ENCODE data around the gene EPS8. TPM values are rescaled to one million over a fixed set of nuclear protein-coding genes. Genes with fewer than 3 reads are reported as not detected.

The EPS8 gene
- total RNA-seq, 1 experiment from 2014 or later = 7.5 TPM

DNA sequence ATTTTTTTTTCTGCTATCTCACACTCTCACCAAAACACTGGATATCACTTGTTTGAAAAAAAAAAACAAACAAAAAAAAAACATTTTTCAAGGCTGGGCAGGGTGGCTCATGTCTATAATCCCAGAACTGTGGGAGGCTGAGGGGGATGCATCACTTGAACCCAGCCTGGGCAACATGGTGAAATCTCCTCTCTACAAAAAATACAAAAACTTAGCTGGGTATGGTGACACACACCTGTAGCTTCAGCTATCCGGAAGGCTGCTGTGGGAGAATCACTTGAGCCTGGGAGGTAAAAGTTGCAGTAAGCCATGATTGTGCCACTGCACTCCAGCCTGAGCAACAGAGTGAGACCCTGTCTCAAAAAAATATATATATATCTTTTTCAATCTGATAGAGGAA, 66.2 kb downstream of the EPS8 start (continued):
- TF ChIP-seq GTF2I (CRISPR knock-in tag; conservative IDR thresholded peaks at IDR 0.05) (no peak), CBFB (CRISPR knock-in tag; IDR thresholded peaks at IDR 0.05; ENCODE audit: low read depth) (no peak), ZNF396 (CRISPR knock-in tag; IDR thresholded peaks at IDR 0.05; ENCODE audit: borderline replicate concordance) (no peak), ATF1 (CRISPR knock-in tag; IDR thresholded peaks at IDR 0.05) (no peak)

DNA sequence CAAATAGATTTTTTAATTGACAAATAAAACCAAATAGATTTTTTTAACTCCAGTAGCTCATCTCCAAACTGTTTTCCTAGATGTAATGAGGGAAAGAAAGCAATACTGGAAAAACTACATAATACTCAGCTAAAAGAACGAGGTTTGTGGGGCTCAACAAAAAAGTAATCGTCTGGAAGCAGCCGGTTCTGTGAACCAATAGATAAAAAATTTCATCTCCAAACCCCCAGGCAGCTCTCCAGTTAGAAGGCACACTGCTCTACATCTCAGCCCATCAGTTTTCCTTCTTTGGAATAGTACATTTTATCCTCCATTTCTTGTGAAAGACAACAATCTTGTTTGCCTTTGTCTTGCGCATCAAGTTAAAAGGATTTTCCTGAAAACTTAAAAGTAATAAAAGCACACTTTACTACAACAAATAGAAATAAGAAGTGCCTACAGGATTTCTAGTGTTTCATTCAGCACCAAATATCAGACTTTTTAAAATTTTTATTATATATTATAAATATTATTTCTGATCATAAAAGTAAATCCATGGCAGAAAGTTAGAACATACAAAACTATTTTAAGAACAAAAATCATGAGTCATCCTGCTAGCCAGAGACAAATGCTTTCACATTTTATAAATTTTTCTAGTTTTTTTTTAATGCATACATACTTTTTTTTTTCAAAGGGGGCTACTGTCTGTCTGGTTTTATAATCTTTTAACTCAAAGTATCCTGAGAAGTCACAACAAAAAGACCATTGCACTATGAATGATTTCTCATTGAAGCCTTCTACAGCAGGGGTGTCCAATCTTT, 67.7 kb downstream of the EPS8 start:
- H3K4me3 Mint-ChIP-seq = no peak overlapping the region
- no peaks in the 10 kb centered on the region for H3K4me1 Mint-ChIP-seq
- H3K27ac Mint-ChIP-seq = no peak overlapping the region
- DNase-seq (ENCODE audit: low spot score) (no peak), ATAC-seq (no peak)
- ChIA-PET CTCF (no interaction called here), POLR2A (no interaction called here)
- no peaks in the 10 kb centered on the region for H3K9me3 Mint-ChIP-seq
- H3K36me3 Mint-ChIP-seq = no peaks in the 10 kb centered on the region
- H3K27me3 Mint-ChIP-seq (ENCODE audit: low read depth) = no peaks in the 10 kb centered on the region
- TF ChIP-seq ZNF138 (CRISPR knock-in tag; conservative IDR thresholded peaks at IDR 0.05) = no peak
- no peak for TF ChIP-seq SP1 (CRISPR knock-in tag; conservative IDR thresholded peaks at IDR 0.05)
- TF ChIP-seq, protein P1, sequence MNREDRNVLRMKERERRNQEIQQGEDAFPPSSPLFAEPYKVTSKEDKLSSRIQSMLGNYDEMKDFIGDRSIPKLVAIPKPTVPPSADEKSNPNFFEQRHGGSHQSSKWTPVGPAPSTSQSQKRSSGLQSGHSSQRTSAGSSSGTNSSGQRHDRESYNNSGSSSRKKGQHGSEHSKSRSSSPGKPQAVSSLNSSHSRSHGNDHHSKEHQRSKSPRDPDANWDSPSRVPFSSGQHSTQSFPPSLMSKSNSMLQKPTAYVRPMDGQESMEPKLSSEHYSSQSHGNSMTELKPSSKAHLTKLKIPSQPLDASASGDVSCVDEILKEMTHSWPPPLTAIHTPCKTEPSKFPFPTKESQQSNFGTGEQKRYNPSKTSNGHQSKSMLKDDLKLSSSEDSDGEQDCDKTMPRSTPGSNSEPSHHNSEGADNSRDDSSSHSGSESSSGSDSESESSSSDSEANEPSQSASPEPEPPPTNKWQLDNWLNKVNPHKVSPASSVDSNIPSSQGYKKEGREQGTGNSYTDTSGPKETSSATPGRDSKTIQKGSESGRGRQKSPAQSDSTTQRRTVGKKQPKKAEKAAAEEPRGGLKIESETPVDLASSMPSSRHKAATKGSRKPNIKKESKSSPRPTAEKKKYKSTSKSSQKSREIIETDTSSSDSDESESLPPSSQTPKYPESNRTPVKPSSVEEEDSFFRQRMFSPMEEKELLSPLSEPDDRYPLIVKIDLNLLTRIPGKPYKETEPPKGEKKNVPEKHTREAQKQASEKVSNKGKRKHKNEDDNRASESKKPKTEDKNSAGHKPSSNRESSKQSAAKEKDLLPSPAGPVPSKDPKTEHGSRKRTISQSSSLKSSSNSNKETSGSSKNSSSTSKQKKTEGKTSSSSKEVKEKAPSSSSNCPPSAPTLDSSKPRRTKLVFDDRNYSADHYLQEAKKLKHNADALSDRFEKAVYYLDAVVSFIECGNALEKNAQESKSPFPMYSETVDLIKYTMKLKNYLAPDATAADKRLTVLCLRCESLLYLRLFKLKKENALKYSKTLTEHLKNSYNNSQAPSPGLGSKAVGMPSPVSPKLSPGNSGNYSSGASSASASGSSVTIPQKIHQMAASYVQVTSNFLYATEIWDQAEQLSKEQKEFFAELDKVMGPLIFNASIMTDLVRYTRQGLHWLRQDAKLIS (CRISPR knock-in tag; IDR thresholded peaks at IDR 0.05; ENCODE audit: borderline replicate concordance) = no peak
- TF ChIP-seq, protein P2, sequence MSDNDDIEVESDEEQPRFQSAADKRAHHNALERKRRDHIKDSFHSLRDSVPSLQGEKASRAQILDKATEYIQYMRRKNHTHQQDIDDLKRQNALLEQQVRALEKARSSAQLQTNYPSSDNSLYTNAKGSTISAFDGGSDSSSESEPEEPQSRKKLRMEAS (CRISPR knock-in tag; IDR thresholded peaks at IDR 0.05) = no peak
- TF ChIP-seq, protein P3, sequence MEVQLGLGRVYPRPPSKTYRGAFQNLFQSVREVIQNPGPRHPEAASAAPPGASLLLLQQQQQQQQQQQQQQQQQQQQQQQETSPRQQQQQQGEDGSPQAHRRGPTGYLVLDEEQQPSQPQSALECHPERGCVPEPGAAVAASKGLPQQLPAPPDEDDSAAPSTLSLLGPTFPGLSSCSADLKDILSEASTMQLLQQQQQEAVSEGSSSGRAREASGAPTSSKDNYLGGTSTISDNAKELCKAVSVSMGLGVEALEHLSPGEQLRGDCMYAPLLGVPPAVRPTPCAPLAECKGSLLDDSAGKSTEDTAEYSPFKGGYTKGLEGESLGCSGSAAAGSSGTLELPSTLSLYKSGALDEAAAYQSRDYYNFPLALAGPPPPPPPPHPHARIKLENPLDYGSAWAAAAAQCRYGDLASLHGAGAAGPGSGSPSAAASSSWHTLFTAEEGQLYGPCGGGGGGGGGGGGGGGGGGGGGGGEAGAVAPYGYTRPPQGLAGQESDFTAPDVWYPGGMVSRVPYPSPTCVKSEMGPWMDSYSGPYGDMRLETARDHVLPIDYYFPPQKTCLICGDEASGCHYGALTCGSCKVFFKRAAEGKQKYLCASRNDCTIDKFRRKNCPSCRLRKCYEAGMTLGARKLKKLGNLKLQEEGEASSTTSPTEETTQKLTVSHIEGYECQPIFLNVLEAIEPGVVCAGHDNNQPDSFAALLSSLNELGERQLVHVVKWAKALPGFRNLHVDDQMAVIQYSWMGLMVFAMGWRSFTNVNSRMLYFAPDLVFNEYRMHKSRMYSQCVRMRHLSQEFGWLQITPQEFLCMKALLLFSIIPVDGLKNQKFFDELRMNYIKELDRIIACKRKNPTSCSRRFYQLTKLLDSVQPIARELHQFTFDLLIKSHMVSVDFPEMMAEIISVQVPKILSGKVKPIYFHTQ (CRISPR knock-in tag; IDR thresholded peaks at IDR 0.05) = no peak
- TF ChIP-seq, protein P4, sequence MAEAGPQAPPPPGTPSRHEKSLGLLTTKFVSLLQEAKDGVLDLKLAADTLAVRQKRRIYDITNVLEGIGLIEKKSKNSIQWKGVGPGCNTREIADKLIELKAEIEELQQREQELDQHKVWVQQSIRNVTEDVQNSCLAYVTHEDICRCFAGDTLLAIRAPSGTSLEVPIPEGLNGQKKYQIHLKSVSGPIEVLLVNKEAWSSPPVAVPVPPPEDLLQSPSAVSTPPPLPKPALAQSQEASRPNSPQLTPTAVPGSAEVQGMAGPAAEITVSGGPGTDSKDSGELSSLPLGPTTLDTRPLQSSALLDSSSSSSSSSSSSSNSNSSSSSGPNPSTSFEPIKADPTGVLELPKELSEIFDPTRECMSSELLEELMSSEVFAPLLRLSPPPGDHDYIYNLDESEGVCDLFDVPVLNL (CRISPR knock-in tag; IDR thresholded peaks at IDR 0.05; ENCODE audit: borderline replicate concordance, low read depth) = no peak
- TF ChIP-seq, protein P5, sequence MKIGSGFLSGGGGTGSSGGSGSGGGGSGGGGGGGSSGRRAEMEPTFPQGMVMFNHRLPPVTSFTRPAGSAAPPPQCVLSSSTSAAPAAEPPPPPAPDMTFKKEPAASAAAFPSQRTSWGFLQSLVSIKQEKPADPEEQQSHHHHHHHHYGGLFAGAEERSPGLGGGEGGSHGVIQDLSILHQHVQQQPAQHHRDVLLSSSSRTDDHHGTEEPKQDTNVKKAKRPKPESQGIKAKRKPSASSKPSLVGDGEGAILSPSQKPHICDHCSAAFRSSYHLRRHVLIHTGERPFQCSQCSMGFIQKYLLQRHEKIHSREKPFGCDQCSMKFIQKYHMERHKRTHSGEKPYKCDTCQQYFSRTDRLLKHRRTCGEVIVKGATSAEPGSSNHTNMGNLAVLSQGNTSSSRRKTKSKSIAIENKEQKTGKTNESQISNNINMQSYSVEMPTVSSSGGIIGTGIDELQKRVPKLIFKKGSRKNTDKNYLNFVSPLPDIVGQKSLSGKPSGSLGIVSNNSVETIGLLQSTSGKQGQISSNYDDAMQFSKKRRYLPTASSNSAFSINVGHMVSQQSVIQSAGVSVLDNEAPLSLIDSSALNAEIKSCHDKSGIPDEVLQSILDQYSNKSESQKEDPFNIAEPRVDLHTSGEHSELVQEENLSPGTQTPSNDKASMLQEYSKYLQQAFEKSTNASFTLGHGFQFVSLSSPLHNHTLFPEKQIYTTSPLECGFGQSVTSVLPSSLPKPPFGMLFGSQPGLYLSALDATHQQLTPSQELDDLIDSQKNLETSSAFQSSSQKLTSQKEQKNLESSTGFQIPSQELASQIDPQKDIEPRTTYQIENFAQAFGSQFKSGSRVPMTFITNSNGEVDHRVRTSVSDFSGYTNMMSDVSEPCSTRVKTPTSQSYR (CRISPR knock-in tag; IDR thresholded peaks at IDR 0.05) = no peak
- TF ChIP-seq, protein P6, sequence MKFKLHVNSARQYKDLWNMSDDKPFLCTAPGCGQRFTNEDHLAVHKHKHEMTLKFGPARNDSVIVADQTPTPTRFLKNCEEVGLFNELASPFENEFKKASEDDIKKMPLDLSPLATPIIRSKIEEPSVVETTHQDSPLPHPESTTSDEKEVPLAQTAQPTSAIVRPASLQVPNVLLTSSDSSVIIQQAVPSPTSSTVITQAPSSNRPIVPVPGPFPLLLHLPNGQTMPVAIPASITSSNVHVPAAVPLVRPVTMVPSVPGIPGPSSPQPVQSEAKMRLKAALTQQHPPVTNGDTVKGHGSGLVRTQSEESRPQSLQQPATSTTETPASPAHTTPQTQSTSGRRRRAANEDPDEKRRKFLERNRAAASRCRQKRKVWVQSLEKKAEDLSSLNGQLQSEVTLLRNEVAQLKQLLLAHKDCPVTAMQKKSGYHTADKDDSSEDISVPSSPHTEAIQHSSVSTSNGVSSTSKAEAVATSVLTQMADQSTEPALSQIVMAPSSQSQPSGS (CRISPR knock-in tag; IDR thresholded peaks at IDR 0.05; ENCODE audit: borderline replicate concordance, low read depth) = no peak
- no peak for TF ChIP-seq KAT7 (CRISPR knock-in tag; IDR thresholded peaks at IDR 0.05; ENCODE audit: borderline replicate concordance)
- no peak for TF ChIP-seq NFATC4 (CRISPR knock-in tag; IDR thresholded peaks at IDR 0.05)
- TF ChIP-seq ZNF263 (CRISPR knock-in tag; IDR thresholded peaks at IDR 0.05; ENCODE audit: low read depth) = no peak
- TF ChIP-seq NFYB (CRISPR knock-in tag; conservative IDR thresholded peaks at IDR 0.05; ENCODE audit: low read depth) = no peak
- TF ChIP-seq, protein P7, sequence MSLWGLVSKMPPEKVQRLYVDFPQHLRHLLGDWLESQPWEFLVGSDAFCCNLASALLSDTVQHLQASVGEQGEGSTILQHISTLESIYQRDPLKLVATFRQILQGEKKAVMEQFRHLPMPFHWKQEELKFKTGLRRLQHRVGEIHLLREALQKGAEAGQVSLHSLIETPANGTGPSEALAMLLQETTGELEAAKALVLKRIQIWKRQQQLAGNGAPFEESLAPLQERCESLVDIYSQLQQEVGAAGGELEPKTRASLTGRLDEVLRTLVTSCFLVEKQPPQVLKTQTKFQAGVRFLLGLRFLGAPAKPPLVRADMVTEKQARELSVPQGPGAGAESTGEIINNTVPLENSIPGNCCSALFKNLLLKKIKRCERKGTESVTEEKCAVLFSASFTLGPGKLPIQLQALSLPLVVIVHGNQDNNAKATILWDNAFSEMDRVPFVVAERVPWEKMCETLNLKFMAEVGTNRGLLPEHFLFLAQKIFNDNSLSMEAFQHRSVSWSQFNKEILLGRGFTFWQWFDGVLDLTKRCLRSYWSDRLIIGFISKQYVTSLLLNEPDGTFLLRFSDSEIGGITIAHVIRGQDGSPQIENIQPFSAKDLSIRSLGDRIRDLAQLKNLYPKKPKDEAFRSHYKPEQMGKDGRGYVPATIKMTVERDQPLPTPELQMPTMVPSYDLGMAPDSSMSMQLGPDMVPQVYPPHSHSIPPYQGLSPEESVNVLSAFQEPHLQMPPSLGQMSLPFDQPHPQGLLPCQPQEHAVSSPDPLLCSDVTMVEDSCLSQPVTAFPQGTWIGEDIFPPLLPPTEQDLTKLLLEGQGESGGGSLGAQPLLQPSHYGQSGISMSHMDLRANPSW (CRISPR knock-in tag; conservative IDR thresholded peaks at IDR 0.05; ENCODE audit: low read depth) = no peak
- TF ChIP-seq, protein P8, sequence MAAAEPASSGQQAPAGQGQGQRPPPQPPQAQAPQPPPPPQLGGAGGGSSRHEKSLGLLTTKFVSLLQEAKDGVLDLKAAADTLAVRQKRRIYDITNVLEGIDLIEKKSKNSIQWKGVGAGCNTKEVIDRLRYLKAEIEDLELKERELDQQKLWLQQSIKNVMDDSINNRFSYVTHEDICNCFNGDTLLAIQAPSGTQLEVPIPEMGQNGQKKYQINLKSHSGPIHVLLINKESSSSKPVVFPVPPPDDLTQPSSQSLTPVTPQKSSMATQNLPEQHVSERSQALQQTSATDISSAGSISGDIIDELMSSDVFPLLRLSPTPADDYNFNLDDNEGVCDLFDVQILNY (CRISPR knock-in tag; IDR thresholded peaks at IDR 0.05) = no peak
